Ascending aorta (tissue), 2 donors: Measurements from ENCODE around the gene PBX4. TPM values are rescaled to one million over a fixed set of nuclear protein-coding genes. Genes with fewer than 3 reads are reported as not detected.
"Not testable (repeated sequence)": the region's sequence is repeated elsewhere in the genome, so short reads cannot be mapped to it uniquely, and the experiment has no call there.

Experiments used
- DNase-seq, 2 donors: peaks; one replicate each; pipeline ENCODE4 v3.0.0-alpha.2; 2019; ENCODE audit warnings: low spot score in 2 of 2
- H3K27ac ChIP-seq, 2 donors: fragments of 200-600 bp; sonication (generic); one replicate each; pipeline ENCODE4 v1.5.1; 2016 to 2017; ENCODE audit warnings: mild to moderate bottlenecking in 1 of 2
- H3K27me3 ChIP-seq: fragments of 200-600 bp; sonication (generic); one replicate; pipeline ENCODE4 v1.5.1; 2017
- H3K36me3 ChIP-seq, 2 donors: fragments of 200-600 bp; sonication (generic); one replicate each; pipeline ENCODE4 v1.5.1; 2016
- H3K4me1 ChIP-seq, 2 donors: fragments of 200-600 bp; sonication (generic); one replicate each; pipeline ENCODE4 v1.5.1; 2016 to 2017; ENCODE audit warnings: mild to moderate bottlenecking in 1 of 2
- H3K4me3 ChIP-seq, 2 donors: fragments of 200-600 bp; sonication (generic); one replicate each; pipeline ENCODE4 v1.5.1; 2016 to 2017; ENCODE audit warnings: mild to moderate bottlenecking in 1 of 2
- H3K9me3 ChIP-seq, 2 donors: fragments of 200-600 bp; sonication (generic); one replicate each; pipeline ENCODE4 v1.5.1; 2016
- CTCF ChIP-seq, 3 experiments: fragments of 200-600 bp in 2 of 3; fragments of 450-650 bp in 1 of 3; sonication (generic) in 2 of 3; IDR thresholded peaks; one replicate each; pipeline ENCODE4 v1.5.1; 2016 to 2019; ENCODE audit warnings: antibody characterized with exemption in 3 of 3, mild to moderate bottlenecking in 1 of 3, moderate library complexity in 1 of 3
- intact Hi-C: fragments of 100-400 bp; cut with DNase I; formaldehyde crosslinking; loops from one replicate; pipeline ENCODE4 v1.15.1; 2023
- total RNA-seq: library from RNA; depleted of rRNA; stranded (reverse); fragments of >200 nt; gene quantifications from one replicate; pipeline ENCODE4 v1.1.0, GENCODE V29; 2016

The PBX4 gene
- total RNA-seq, 1 donor from 2014 or later, result not detected

- no peak overlapping the region for H3K27ac ChIP-seq
- no peaks in the 10 kb centered on the region for H3K9me3 ChIP-seq
- no peaks in the 10 kb centered on the region for H3K4me1 ChIP-seq
- H3K27me3 ChIP-seq, result no peaks in the 10 kb centered on the region
- intact Hi-C loops, result no loop called here
- no peak overlapping the region for H3K4me3 ChIP-seq
- TF ChIP-seq CTCF (IDR thresholded peaks at IDR 0.05), result no peak
- H3K36me3 ChIP-seq, result no peaks in the 10 kb centered on the region
- DNase-seq, result no peak
Measured at GRCh38 chr19:19602713-19603324, 15.7 kb downstream of the PBX4 start.

- H3K9me3 ChIP-seq, result no peaks in the 10 kb centered on the region
- no peak for DNase-seq
- H3K27ac ChIP-seq, result no peak overlapping the region
- intact Hi-C loops, result no loop called here
- no peak overlapping the region for H3K4me3 ChIP-seq
- H3K36me3 ChIP-seq, result no peaks in the 10 kb centered on the region
- TF ChIP-seq CTCF (IDR thresholded peaks at IDR 0.05), result no peak
- no peaks in the 10 kb centered on the region for H3K4me1 ChIP-seq
- H3K27me3 ChIP-seq, result no peaks in the 10 kb centered on the region
Measured at GRCh38 chr19:19602136-19602712, 16.3 kb downstream of the PBX4 start.

- H3K4me3 ChIP-seq, result no peak overlapping the region
- no peaks in the 10 kb centered on the region for H3K36me3 ChIP-seq
- no peak overlapping the region for H3K27ac ChIP-seq
- no peaks in the 10 kb centered on the region for H3K9me3 ChIP-seq
- no peak for TF ChIP-seq CTCF (IDR thresholded peaks at IDR 0.05)
- intact Hi-C loops, result no loop called here
- H3K4me1 ChIP-seq, result no peaks in the 10 kb centered on the region
- DNase-seq, result no peak
- no peaks in the 10 kb centered on the region for H3K27me3 ChIP-seq
Measured at GRCh38 chr19:19600793-19601330, 17.6 kb downstream of the PBX4 start.

- H3K27me3 ChIP-seq, H3K36me3 ChIP-seq, intact Hi-C loops, DNase-seq, H3K27ac ChIP-seq, H3K9me3 ChIP-seq, H3K4me3 ChIP-seq, H3K4me1 ChIP-seq: not testable (repeated sequence)
Measured at GRCh38 chr19:19598728-19599451, 19.6 kb downstream of the PBX4 start.

- H3K4me1 ChIP-seq, result no peaks in the 10 kb centered on the region
- TF ChIP-seq CTCF (IDR thresholded peaks at IDR 0.05), result no peak
- H3K36me3 ChIP-seq, result no peaks in the 10 kb centered on the region
- intact Hi-C loops, result no loop called here
- no peaks in the 10 kb centered on the region for H3K27me3 ChIP-seq
- no peaks in the 10 kb centered on the region for H3K9me3 ChIP-seq
- H3K27ac ChIP-seq, result no peak overlapping the region
- DNase-seq, result no peak
- H3K4me3 ChIP-seq, result no peak overlapping the region
Measured at GRCh38 chr19:19597809-19598306, 20.6 kb downstream of the PBX4 start.

GRCh38 chr19:19595171-19595701 is 23.3 kb downstream of the PBX4 start:
- no peaks in the 10 kb centered on the region for H3K36me3 ChIP-seq
- intact Hi-C loops, result no loop called here
- H3K4me1 ChIP-seq, result no peaks in the 10 kb centered on the region
- no peaks in the 10 kb centered on the region for H3K27me3 ChIP-seq
- no peak overlapping the region for H3K27ac ChIP-seq
- H3K4me3 ChIP-seq, result no peak overlapping the region
- TF ChIP-seq CTCF (IDR thresholded peaks at IDR 0.05), result no peak
- H3K9me3 ChIP-seq, result no peaks in the 10 kb centered on the region
- DNase-seq, result no peak
